H9 (cell line): ENCODE data around the gene USP9X. TPM values are rescaled to one million over a fixed set of nuclear protein-coding genes. Genes with fewer than 3 reads are reported as not detected.

ENCODE experiments used
- DNase-seq: peaks from one replicate; pipeline ENCODE4 v3.0.0-alpha.2; 2017
- H2AFZ ChIP-seq: one replicate; pipeline ENCODE4 v1.6.1; 2013; ENCODE audit warnings: mild to moderate bottlenecking, low read length, control low read depth, moderate library complexity
- H2AK5ac ChIP-seq: 2 replicates; pipeline ENCODE4 v1.6.1; 2013; ENCODE audit warnings: low read length, control low read depth, mixed read lengths; ENCODE audit not compliant: insufficient read length
- H2BK120ac ChIP-seq: one replicate; pipeline ENCODE4 v1.6.1; 2013; ENCODE audit warnings: low read depth, mild to moderate bottlenecking, low read length, control low read depth, inconsistent platforms; ENCODE audit not compliant: poor library complexity, severe bottlenecking
- H2BK12ac ChIP-seq: 2 replicates; pipeline ENCODE4 v1.6.1; 2013; ENCODE audit warnings: low read length, control low read depth, mixed read lengths, low read depth; ENCODE audit not compliant: insufficient read length
- H2BK15ac ChIP-seq: 2 replicates; pipeline ENCODE4 v1.6.1; 2013; ENCODE audit warnings: low read depth, low read length, control low read depth
- H2BK20ac ChIP-seq: one replicate; pipeline ENCODE4 v1.6.1; 2013; ENCODE audit warnings: low read depth, mild to moderate bottlenecking, low read length, control low read depth, inconsistent platforms; ENCODE audit not compliant: poor library complexity, severe bottlenecking
- H2BK5ac ChIP-seq: 2 replicates; pipeline ENCODE4 v1.6.1; 2013; ENCODE audit warnings: low read length, control low read depth, mixed read lengths; ENCODE audit not compliant: insufficient read length
- H3K14ac ChIP-seq: 2 replicates; pipeline ENCODE4 v1.6.1; 2013; ENCODE audit warnings: low read length, control low read depth; ENCODE audit not compliant: insufficient read depth
- H3K18ac ChIP-seq: 2 replicates; pipeline ENCODE4 v1.6.1; 2013; ENCODE audit warnings: low read depth, mild to moderate bottlenecking, mixed read lengths, low read length, control low read depth; ENCODE audit not compliant: insufficient read length
- H3K23ac ChIP-seq: 2 replicates; pipeline ENCODE4 v1.6.1; 2013; ENCODE audit warnings: low read length, control low read depth, mixed read lengths, low read depth; ENCODE audit not compliant: insufficient read length
- H3K23me2 ChIP-seq: 2 replicates; pipeline ENCODE4 v1.6.1; 2013; ENCODE audit warnings: low read depth, mild to moderate bottlenecking, mixed read lengths, low read length, control low read depth; ENCODE audit not compliant: insufficient read length, poor library complexity, severe bottlenecking
- H3K27ac ChIP-seq: 2 replicates; pipeline ENCODE4 v1.5.1; 2013; ENCODE audit warnings: low read length, control low read depth, mixed read lengths, low read depth; ENCODE audit not compliant: insufficient read length
- H3K27me3 ChIP-seq: 2 replicates; pipeline ENCODE4 v1.6.1; 2013; ENCODE audit warnings: low read length, control low read depth, inconsistent platforms; ENCODE audit not compliant: insufficient read depth
- H3K4ac ChIP-seq: 2 replicates; pipeline ENCODE4 v1.6.1; 2013; ENCODE audit warnings: low read depth, mild to moderate bottlenecking, control low read depth, inconsistent platforms, low read length, moderate library complexity
- H3K4me1 ChIP-seq: 2 replicates; pipeline ENCODE4 v1.6.1; 2013; ENCODE audit warnings: low read length, control low read depth, inconsistent platforms; ENCODE audit not compliant: insufficient read depth
- H3K4me2 ChIP-seq: 2 replicates; pipeline ENCODE4 v1.6.1; 2013; ENCODE audit warnings: low read length, control low read depth, mixed read lengths; ENCODE audit not compliant: insufficient read length, insufficient read depth
- H3K56ac ChIP-seq: 2 replicates; pipeline ENCODE4 v1.6.1; 2013; ENCODE audit warnings: low read depth, mild to moderate bottlenecking, mixed read lengths, low read length, control low read depth; ENCODE audit not compliant: insufficient read length
- H3K79me1 ChIP-seq: 2 replicates; pipeline ENCODE4 v1.6.1; 2013; ENCODE audit warnings: low read depth, mild to moderate bottlenecking, moderate library complexity, low read length, control low read depth, inconsistent platforms; ENCODE audit not compliant: insufficient read depth, poor library complexity, severe bottlenecking
- H3K79me2 ChIP-seq: 2 replicates; pipeline ENCODE4 v1.6.1; 2013; ENCODE audit warnings: low read length, control low read depth, inconsistent platforms; ENCODE audit not compliant: insufficient read depth
- H3K9ac ChIP-seq: 2 replicates; pipeline ENCODE4 v1.6.1; 2013; ENCODE audit warnings: low read length, control low read depth, mixed read lengths; ENCODE audit not compliant: insufficient read length; ENCODE audit errors: extremely low read depth
- H3K9me3 ChIP-seq: one replicate; pipeline ENCODE4 v1.6.1; 2013; ENCODE audit warnings: low read depth, low read length, inconsistent platforms; ENCODE audit not compliant: control insufficient read depth
- H3T11ph ChIP-seq: one replicate; pipeline ENCODE4 v1.6.1; 2013; ENCODE audit warnings: mild to moderate bottlenecking, low read length, control low read depth, inconsistent platforms
- H4K20me1 ChIP-seq: one replicate; pipeline ENCODE4 v1.6.1; 2013; ENCODE audit not compliant: control insufficient read depth, insufficient read length, insufficient read depth
- H4K5ac ChIP-seq: 2 replicates; pipeline ENCODE4 v1.6.1; 2013; ENCODE audit warnings: low read depth, mild to moderate bottlenecking, mixed read lengths, low read length, control low read depth; ENCODE audit not compliant: insufficient read length
- H4K8ac ChIP-seq: replicated peaks from 2 replicates; pipeline ENCODE4 v1.6.1; 2013; ENCODE audit warnings: low read length, control low read depth, mixed read lengths, low read depth; ENCODE audit not compliant: insufficient read length
- H4K91ac ChIP-seq: 2 replicates; pipeline ENCODE4 v1.6.1; 2013; ENCODE audit warnings: low read depth, mild to moderate bottlenecking, moderate library complexity, mixed read lengths, low read length, control low read depth; ENCODE audit not compliant: insufficient read length
- H3K27ac Mint-ChIP-seq, 3 experiments: 2 replicates in 2 of 3; 3 replicates in 1 of 3; pipeline ENCODE4 v1.8.0; 2020 to 2021; ENCODE audit warnings: mixed read lengths in 3 of 3, mild to moderate bottlenecking in 1 of 3, moderate library complexity in 1 of 3
- H3K27me3 Mint-ChIP-seq: 2 replicates; pipeline ENCODE4 v1.8.0; 2021; ENCODE audit warnings: low read depth, mild to moderate bottlenecking, moderate library complexity, mixed read lengths
- H3K36me3 Mint-ChIP-seq, 3 experiments: 2 replicates in 2 of 3; 3 replicates in 1 of 3; pipeline ENCODE4 v1.8.0; 2020 to 2021; ENCODE audit warnings: low read depth in 3 of 3, mixed read lengths in 3 of 3; ENCODE audit not compliant: insufficient read depth in 1 of 3
- H3K4me1 Mint-ChIP-seq, 2 experiments: 2 replicates each; pipeline ENCODE4 v1.8.0; 2020; ENCODE audit warnings: mixed read lengths in 2 of 2
- H3K4me3 Mint-ChIP-seq, 2 experiments: 2 replicates in 1 of 2; 3 replicates in 1 of 2; pipeline ENCODE4 v1.8.0; 2020 to 2021; ENCODE audit warnings: mild to moderate bottlenecking in 2 of 2, mixed read lengths in 2 of 2, moderate library complexity in 1 of 2
- H3K9me3 Mint-ChIP-seq, 2 experiments: 2 replicates in 1 of 2; 3 replicates in 1 of 2; pipeline ENCODE4 v1.8.0; 2020; ENCODE audit warnings: mild to moderate bottlenecking in 2 of 2, mixed read lengths in 2 of 2, moderate library complexity in 1 of 2
- CTCF ChIP-seq: fragments of 200-600 bp; sonication (generic); conservative IDR thresholded peaks from 3 replicates; pipeline ENCODE4 v1.8.0; 2021; ENCODE audit warnings: antibody characterized with exemption, mild to moderate bottlenecking
- WGBS: extraction: QIAGEN DNeasy Blood & Tissue Kit; methylation state at CpG from one replicate; pipeline ENCODE4 v1.1.7; 2013; ENCODE audit warnings: missing lambda C conversion rate, low lambda C conversion rate, mixed read lengths; ENCODE audit not compliant: insufficient read length; ENCODE audit errors: extremely low coverage; 5-methylcytosine and 5-hydroxymethylcytosine counted together
- total RNA-seq: library from RNA; stranded (reverse); gene quantifications from 2 replicates; pipeline ENCODE4 v1.2.1, GENCODE V29; 2021

The USP9X gene
- total RNA-seq, 1 experiment from 2014 or later: 284 TPM

GRCh38 chrX:41245641-41246040 lies 160.4 kb downstream of the USP9X start:
- peaks cover 3% of the 10 kb centered on the region; the same call in 1 of the 2 replicates for H3K27me3 Mint-ChIP-seq

More at GRCh38 chrX:41245641-41246040, 160.4 kb downstream of the USP9X start:
- Mint-ChIP-seq H3K4me1 (no peaks in the 10 kb centered on the region), H3K4me3 (no peak overlapping the region), H3K36me3 (peaks cover 0 to 3% (median 1%) of the 10 kb centered on the region in 3 experiments; a peak in 1 of 7 replicates), H3K9me3 (peaks cover 49 to 56% of the 10 kb centered on the region in 2 experiments), H3K27ac (no peak overlapping the region)
- no peak overlapping the region for H2BK20ac ChIP-seq
- no peak overlapping the region for H3K9ac ChIP-seq
- no peak overlapping the region for H4K91ac ChIP-seq
- H3K79me1 ChIP-seq: no peaks in the 10 kb centered on the region
- no peak overlapping the region for H2BK120ac ChIP-seq
- H2BK5ac ChIP-seq: no peak overlapping the region
- H2BK15ac ChIP-seq: no peak overlapping the region
- DNase-seq: no peak
- H2AFZ ChIP-seq: no peak overlapping the region
- no peak overlapping the region for H4K8ac ChIP-seq
- no peaks in the 10 kb centered on the region for H3K79me2 ChIP-seq
- no peak overlapping the region for H3K18ac ChIP-seq
- no peaks in the 10 kb centered on the region for H3K23me2 ChIP-seq
- no peak overlapping the region for H4K5ac ChIP-seq
- no peak overlapping the region for H3K4ac ChIP-seq
- H4K20me1 ChIP-seq: no peaks in the 10 kb centered on the region
- no peak overlapping the region for H3K56ac ChIP-seq
- H3K23ac ChIP-seq: no peak overlapping the region
- WGBS: no CpG with 5 or more reads among the region's 2 CpGs
- no peak overlapping the region for H2AK5ac ChIP-seq
- H3K27me3 ChIP-seq: no peaks in the 10 kb centered on the region
- H3K4me1 ChIP-seq: no peaks in the 10 kb centered on the region
- no peak overlapping the region for H3K4me2 ChIP-seq
- H2BK12ac ChIP-seq: no peak overlapping the region
- no peaks in the 10 kb centered on the region for H3K9me3 ChIP-seq
- no peak for TF ChIP-seq CTCF
- H3K14ac ChIP-seq: no peak overlapping the region
- no peak overlapping the region for H3T11ph ChIP-seq
- H3K27ac ChIP-seq: no peak overlapping the region
